HG03175 (cell line): ENCODE data around the gene SRP72.
"Not testable (repeated sequence)": the region's sequence is repeated elsewhere in the genome, so short reads cannot be mapped to it uniquely, and the experiment has no call there.

ENCODE experiments used
- ATAC-seq: cut with Tn5 transposase; IDR thresholded peaks from one replicate; pipeline ENCODE4 v1.9.1; 2021; ENCODE audit warnings: mild to moderate bottlenecking, moderate library complexity; ENCODE audit not compliant: unreplicated experiment

The SRP72 gene

DNA sequence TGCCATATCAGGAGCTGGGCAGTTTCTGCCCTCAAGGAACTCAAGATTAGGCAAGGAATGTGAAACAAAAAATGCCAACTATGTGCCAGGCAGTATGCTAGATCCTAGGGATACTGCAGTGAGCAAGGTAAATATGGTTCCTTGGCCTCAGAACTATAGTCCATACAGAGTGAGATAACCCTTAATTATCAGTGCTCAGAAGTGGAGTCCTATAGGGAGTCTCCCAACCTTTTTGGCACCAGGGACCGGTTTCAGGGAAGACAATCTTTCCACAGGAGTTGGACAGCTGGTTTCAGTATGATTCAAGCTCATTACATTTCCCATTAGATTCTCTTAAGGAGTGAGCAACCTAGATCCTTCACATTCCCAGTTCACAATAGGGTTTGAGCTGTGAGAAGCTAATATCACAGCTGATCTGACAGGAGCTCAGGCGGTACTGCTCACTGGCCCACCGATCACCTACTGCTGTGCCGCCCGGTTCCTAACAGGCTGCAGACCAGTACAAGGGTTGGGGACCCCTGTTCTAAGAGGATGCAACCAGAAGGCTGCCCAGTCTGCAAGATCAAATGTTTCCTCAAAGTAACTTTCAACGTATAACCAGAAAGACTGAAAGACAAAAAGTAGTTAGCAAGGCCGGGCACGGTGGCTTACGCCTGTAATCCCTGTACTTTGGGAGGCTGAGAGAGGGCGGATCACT is 1.7 kb upstream of the SRP72 start:
- ATAC-seq, result no peak

DNA sequence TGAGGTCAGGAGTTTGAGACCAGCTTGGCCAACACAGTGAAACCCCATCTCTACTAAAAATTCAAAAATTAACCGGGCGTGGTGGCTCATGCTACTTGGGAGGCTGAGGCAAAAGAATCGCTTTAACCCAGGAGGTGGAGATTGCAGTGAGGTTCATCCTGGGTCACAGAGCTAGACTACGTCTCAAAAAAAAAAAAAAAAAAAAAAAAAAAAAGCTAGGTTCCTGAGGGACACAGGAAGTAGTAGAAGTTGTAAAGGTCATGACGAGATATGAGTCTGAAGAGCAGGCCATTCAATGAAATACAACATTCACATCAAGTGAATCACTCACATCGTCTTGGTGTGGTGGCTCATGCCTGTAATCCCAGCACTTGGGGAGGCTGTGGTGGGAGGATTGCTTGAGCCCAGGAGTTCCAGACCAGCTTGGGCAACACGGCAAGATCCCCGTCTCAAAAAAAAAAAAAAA is 1.1 kb upstream of the SRP72 start:
- not testable (repeated sequence) for ATAC-seq

- ATAC-seq, result no peak
Measured at GRCh38 chr4:56466910-56467283, 520 bp upstream of the SRP72 start.

GRCh38 chr4:56468097-56468422 is 643 bp downstream of the SRP72 start:
- peak; percentile 39 for ATAC-seq

- ATAC-seq, result no peak
Measured at GRCh38 chr4:56469489-56470210, 2.2 kb downstream of the SRP72 start.

GRCh38 chr4:56475917-56476316 is 8.5 kb downstream of the SRP72 start:
- peak; percentile 70 for ATAC-seq

DNA sequence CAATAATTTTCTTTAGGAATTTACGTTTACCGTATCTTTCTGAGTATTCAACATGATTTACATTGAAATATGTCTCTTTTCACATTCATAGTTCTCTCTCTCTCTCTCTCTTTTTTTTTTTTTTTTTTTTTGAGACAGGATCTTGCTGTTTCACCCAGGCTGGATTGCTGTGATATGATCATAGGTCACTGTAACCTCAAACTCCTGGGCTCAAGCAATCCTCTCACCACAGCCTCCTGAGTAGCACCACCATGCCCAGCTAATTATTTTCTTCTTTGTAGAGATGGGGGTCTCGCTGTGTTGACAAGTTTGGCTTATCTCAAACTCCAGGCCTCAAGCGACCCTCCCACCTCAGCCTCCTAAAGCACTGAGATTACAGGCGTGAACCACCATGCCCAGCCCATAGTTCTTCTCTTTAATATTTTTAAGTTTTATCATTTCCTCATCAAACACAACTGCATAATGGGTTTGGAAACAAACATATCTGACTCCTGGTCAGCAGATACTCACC is 9.8 kb downstream of the SRP72 start:
- ATAC-seq, result no peak

- no peak for ATAC-seq
Measured at GRCh38 chr4:56480691-56481090, 13.3 kb downstream of the SRP72 start.

- no peak for ATAC-seq
Measured at GRCh38 chr4:56496241-56496640, 28.8 kb downstream of the SRP72 start.

GRCh38 chr4:56505269-56506130 is 38.1 kb downstream of the SRP72 start, which contains the start of gene ARL9:
Gene ARL9, plus strand, starts transcription at chr4:56505791. Its CDS starts 72 bp downstream, at chr4:56505863.
- ATAC-seq, result peak; percentile 71

DNA sequence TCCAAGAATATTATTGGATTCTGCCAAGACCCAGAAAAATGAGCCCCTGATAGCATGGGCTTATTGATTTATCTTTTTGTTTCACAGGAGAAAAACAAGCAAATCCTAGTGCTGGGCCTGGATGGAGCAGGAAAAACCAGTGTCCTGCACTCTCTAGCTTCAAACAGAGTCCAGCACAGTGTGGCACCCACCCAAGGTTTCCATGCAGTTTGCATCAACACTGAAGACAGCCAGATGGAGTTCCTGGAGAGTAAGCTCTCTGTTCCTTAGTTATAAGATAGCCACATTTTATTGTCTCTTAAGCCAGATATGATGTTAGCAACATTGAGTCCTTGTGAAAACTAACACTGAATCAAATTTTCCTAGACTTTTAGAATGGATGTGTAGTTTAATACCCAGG is 43.7 kb downstream of the SRP72 start:
- no peak for ATAC-seq

- ATAC-seq, result no peak
Measured at GRCh38 chr4:56512166-56512565, 44.7 kb downstream of the SRP72 start.

DNA sequence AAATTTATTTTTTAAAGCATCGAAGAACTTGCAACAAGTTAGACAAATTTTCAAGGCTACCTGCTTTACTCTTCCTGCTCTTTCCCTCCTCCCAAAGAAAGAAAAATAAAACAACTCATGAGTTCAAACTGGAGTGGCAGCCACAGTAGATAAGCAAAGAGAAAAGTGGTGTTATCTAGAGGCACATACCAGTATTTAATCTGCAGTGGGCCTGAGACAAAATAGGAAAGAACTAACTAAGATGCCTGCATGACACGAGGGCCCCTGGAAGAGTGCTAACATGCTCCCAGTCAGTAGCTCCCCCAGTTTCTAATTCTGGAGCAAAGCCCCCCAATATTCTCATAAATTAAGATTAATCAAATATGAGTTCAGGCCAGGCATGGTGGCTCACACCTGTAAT is 46.1 kb downstream of the SRP72 start:
- no peak for ATAC-seq

DNA sequence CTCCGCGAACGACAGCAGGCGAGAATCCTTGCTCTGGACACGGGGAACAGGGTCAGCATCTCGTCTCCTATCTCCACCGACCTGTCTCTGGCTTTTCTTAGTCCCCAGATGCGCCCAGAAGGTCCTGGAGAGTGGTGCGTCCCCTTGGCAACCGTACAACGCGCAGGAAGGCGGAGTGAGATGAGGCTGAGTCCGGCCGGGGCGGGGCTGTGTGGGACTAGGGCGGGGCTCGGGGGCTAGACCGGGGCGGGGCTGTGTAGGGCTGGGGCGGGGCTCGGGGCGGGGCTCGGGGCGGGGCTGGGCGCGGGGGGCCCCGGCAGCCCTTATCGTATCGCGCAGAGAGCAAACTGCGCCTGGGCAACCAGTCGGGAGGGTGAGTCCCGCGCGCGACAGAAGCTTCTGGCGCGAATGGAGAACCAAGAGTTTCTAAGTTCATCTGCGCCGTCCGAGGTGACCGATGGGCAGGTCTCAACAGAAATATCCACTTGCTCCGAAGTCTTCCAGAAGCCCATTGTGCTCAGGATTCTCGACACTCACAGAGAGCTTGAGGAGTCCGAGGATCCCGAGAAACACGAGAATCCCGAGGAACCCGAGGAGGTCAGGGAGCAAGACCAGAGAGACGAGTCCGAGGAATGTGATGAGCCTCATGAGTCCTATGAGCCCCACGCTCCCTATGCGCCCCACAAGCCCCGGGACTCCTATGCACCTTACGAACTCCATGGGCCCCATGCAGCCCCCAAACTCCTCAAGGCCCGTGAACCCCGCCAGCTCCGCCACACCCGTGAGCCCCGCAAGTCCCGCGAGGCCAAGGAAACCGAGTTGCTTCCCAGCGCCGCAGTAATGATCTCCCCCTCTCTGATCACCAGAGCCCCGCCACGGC is 63.1 kb downstream of the SRP72 start:
- ATAC-seq, result peak; percentile 96

DNA sequence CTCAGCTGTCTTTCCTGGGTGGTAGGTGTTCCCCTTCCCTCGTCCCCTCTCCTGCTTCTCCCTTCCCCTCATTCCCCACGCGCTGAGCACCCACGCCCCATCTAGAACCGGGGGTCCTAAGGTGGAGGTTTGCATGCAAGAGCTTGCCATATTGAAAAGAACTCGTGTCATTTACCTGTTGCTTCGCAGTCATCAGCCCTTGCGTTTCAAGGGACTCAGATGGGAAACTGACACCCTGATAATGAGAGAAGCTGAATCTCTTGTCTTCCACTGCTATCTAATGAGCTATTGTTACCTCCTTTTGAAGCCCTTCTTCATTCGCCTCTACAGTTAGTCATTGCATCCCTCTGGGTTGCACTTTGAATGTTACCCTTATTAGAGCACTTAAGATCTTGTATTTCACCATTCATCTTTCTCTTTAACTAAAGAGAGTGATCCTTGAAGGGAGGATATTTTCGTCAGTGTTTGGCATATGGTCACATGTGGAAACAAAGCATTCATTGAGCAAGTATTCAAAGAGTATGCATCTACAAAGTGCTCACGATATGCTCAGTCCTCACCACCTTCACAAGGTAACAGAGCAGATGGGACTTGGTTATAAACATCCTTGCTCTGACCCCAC is 63.8 kb downstream of the SRP72 start:
- no peak for ATAC-seq

- no peak for ATAC-seq
Measured at GRCh38 chr4:56531823-56532222, 64.4 kb downstream of the SRP72 start.

GRCh38 chr4:56532239-56532638 is 64.8 kb downstream of the SRP72 start:
- ATAC-seq, result no peak

- no peak for ATAC-seq
Measured at GRCh38 chr4:56535915-56536314, 68.5 kb downstream of the SRP72 start.

DNA sequence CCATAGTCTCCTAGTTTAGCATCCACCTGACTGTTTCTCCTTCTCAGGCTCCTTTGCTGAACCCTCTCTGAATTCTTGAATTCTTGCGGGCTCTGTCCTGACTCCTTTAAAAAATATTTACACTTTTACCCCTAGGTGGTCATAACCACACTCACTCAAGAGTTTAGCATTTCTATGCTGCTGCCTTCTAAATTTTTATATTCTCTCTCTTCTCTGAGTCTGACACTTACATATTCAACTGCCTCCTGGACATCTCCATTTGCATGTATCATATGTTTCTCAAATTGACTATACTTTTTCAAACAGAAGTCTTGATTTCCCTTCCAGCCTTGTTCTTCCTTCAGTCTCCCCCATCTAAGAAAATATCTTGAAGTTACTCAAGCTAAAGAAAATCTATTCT is 69.7 kb downstream of the SRP72 start:
- no peak for ATAC-seq

- no peak for ATAC-seq
Measured at GRCh38 chr4:56540826-56541225, 73.4 kb downstream of the SRP72 start.
